Stimulated activated naive CD4-positive, alpha-beta T cell (primary cell): Measurements from ENCODE around the gene ANKMY1.
"Not testable (repeated sequence)": the region's sequence is repeated elsewhere in the genome, so short reads cannot be mapped to it uniquely, and the experiment has no call there.

Experiments
- DNase-seq, 6 experiments: peaks; one replicate each; lab custom pipeline; 2025; lab: John Stamatoyannopoulos, UW

The ANKMY1 gene

GRCh38 chr2:240568678-240569522, 11.1 kb upstream of the ANKMY1 start:
- DNase-seq: peak; percentile 50 to 76 (median 58)

GRCh38 chr2:240567872-240568677, 10.3 kb upstream of the ANKMY1 start, which contains the start of gene RNPEPL1:
Gene RNPEPL1 (plus strand): TSS chr2:240568484. CDS start chr2:240568587, 103 bp downstream.
- DNase-seq: peak; percentile 37 to 69 (median 51)

DNA sequence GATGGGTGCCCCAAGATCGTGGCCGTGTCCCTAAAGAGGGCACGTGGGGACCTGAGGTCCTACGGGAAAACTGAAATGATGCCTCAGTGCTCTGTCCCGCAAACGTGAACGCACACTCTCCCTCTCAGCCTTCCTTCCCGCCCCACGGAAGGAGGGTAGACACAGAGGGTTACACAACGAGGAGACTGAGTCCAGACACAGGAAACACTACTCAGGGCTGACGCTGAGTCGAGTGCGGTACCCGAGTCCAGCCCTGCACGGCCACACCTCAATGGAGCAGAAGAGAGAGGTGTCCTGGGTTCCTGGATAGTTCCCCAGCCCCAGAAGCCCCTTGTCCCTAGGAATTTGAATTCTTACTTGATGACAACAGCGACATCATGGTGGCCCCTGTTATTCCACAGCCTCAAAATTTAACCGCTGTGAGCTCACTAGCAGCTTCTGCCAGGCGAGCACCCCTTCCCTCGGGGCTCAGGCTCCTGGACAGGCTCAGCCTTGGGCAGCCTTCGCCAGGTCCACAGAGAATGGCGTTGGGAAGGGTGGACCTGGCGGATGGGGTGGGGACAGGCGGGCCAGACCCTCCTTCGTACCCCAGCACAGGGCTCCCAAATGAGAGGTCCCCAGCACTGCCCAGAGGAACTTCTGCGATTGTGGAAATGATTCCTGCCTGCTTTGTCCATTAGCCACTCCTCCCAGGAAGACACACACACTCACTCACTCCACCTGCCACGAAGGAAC, 9.5 kb upstream of the ANKMY1 start:
- DNase-seq: peak in 5 of 6 experiments; percentile 24 to 60 (median 41)

DNA sequence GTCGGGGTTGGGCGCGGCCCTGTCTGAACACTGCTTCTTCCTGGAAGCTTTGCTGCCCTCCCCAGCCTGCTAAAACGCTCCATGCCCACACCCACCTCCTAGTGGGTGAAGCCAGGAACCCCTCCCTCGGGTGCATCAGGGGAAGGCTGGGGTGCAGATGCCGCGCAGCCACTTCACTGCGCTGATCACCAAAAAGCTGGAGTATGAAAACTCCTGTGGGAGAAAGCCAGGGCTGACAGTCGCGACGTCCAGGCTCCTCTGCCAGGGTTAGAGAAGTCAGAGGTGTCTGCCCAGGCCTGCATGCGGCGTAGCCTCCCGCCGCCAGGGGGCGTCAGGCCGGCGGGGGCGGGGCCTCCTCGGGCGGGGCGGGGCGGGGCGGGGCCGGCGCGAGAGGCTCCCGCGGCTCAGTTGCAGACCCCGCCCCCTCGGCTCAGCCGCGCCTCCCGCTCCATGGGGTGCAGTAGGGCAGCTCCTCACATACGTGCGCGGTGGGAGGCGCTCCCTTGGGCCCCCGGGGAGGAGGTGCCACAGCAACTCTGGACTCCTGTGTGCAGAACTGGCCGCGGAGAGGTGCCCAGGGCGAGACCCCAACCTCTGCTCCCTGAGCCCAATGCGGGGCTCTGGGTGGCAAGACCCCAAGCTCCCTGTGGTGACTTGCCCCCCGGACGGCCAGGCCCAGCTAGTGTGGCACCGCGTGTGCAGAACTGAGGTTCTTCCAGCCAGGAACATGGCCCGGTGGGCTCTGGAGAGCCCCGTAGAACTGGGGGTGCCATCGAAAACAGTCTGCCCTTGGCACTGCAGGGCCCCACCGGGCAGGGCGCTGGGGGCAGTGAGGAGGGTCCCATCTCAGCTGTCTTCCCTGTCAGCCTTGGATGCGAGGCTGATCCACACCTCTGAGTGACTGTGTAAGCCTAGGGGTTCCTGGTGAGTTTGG, 8.7 kb upstream of the ANKMY1 start:
- DNase-seq: peak; percentile 86 to 96 (median 91)

GRCh38 chr2:240565333-240566202, 7.8 kb upstream of the ANKMY1 start:
- DNase-seq: peak; percentile 74 to 85 (median 83)

DNA sequence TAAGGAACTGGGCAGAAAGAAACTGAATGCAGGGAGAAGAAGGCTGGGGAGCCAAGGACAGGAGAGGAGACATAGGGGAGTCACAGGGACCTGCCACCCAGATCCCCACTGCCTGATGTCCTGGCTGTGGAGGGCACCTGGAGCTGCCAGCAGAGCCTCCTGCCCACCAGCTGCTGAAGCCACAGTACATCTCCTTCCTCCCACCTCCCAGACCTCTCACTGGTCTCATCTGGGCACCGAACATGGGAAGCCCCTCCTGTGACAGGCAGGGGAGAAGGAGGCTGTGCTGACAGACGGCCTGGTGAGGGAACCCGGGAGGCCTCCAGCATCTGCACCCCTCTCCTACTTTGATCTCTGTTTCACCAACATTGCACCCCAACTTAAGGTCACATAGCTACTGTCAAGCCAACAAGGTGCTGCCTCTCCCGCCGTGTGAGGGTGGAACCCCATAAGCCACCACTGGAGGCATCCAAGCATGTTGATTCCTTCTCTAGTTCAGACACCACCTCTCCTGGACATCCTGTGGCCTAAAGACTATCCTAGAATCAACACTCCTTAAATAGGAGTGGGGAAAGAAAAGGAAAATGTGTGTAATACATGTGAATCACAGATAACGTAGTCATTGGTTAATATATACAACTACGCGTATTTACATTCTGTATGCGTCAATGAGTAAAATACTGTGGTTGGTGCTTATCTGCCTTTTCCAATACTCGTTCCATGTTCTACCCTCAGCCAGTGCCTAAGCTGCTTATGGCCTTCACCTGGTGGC, 7.0 kb upstream of the ANKMY1 start:
- DNase-seq: peak in 1 of 6 experiments; percentile 23

- no peak for DNase-seq
Observed at GRCh38 chr2:240563951-240564560, 6.3 kb upstream of the ANKMY1 start.

GRCh38 chr2:240563231-240563630, 5.4 kb upstream of the ANKMY1 start:
- not testable (repeated sequence) for DNase-seq

DNA sequence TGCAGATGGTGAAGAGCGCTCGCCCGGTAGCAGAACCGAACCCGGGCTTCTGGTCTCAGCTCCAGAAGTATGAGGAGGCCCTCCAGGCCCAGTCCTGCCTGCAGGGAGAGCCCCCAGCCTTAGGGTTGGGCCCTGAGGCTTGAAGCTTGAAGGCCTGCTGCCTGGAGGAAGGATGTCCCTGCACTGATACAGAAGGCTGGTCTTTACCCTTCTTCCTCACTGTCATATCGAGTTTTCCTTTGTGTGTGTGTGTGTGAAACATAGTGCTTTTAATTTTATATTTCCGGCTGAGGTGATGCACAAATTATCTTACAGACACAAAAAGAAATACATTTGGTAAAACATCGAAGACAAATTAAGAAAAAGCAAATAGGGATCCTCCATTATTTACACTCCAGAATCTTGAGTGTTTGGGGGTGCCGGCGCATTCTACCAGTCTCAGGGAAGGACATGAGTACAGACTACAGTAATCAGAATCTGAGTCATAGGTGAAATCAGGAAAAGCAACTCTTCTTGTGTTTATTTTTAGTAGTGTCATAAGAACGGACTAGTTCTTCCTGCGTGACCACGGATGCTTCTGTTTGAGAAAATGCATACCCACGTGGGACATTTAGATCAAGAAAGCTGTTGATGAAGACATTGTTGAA, 3.7 kb upstream of the ANKMY1 start:
- no peak for DNase-seq

- peak; percentile 97 to 99 (median 99) for DNase-seq
Observed at GRCh38 chr2:240560480-240561324, 2.9 kb upstream of the ANKMY1 start.

DNA sequence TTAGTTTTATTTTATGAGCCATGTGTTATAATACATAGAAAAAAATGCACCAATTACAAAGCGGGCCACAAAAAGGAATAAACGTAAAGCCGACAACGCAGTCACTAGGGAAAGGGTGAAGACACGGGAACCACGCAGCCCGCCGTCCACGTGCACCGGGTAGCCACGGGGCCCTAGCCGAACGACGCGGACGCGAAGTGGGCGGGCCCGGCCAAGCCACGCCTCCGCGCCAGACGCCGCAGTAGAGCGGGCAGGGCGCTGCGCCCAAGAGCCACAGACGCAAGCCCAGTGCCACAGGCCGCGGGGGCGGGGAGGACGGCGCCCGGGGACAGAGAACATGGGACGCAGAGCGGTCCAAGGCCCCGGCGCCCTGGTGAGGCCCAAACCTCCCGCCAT, 2.3 kb upstream of the ANKMY1 start, which contains the start of gene DUSP28:
Gene DUSP28, plus strand, starts transcription at position 274 of the 396 bp plus-strand sequence. CDS start 328 bp downstream, outside the sequence.
- peak; percentile 78 to 93 (median 82) for DNase-seq

GRCh38 chr2:240559286-240559685, 1.5 kb upstream of the ANKMY1 start:
- DNase-seq: no peak

- DNase-seq: no peak
Observed at GRCh38 chr2:240558236-240558761, 511 bp upstream of the ANKMY1 start.

DNA sequence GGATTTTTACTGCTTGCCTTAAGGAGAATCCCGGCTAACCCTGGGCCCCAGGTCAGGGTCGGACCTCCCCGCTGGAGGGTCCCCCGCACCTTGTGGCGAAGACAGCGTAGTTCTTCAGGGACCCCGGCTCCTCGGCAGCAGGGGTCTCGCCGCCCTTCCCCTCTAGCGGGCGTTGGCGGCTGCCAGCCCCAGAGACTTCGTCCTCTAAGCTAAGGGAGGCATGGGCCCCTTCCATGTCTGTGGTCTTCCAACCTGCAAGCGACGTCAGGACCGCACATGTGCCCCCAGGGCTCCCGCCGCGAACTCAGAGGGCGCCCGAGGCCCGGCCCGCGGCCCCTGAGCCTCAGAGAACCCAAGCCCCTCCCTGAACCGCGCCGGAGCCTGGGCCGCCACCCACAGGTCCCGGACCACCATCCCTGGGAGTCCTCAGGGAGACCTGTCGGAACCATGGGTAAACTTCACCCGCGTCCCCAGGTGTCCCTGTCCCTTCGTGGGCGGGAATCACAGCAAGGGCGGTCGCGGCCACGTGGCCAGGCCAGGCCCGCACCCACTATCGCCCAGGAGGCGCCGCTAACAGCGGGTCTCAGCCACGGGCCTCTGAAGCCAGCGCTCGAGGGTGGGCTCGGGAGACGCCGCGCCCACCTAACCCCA, 562 bp downstream of the ANKMY1 start:
- DNase-seq: no peak

GRCh38 chr2:240556553-240557100, 1.2 kb downstream of the ANKMY1 start:
- DNase-seq: peak; percentile 22 to 57 (median 42)
